Liver (tissue), 3 donors: ENCODE measurements around the gene NXPH4.
A peak's percentile ranks its signal among the peaks of the same experiment; 100 is the strongest.

Experiments used
- CTCF ChIP-seq: fragments of 150-350 bp; IDR thresholded peaks from 2 replicates; pipeline ENCODE4 v1.5.1; 2017; ENCODE audit warnings: improper control_type of control experiment, low read depth, low read length; ENCODE audit not compliant: missing input control
- FOXA1 ChIP-seq: IDR thresholded peaks from 2 replicates; pipeline ENCODE4 v1.6.1; 2016; ENCODE audit warnings: antibody characterized with exemption
- HNF4A ChIP-seq, 2 donors: conservative IDR thresholded peaks; 2 replicates each; pipeline ENCODE4 v1.6.1; 2016; ENCODE audit warnings: antibody characterized with exemption in 2 of 2, mild to moderate bottlenecking in 2 of 2
- MAX ChIP-seq: IDR thresholded peaks from 2 replicates; pipeline ENCODE4 v1.6.1; 2016; ENCODE audit warnings: antibody characterized with exemption
- REST ChIP-seq: IDR thresholded peaks from 2 replicates; pipeline ENCODE4 v1.6.1; 2016; ENCODE audit warnings: antibody characterized with exemption, mild to moderate bottlenecking
- SP1 ChIP-seq: IDR thresholded peaks from 2 replicates; pipeline ENCODE4 v1.6.1; 2018; ENCODE audit warnings: antibody characterized with exemption, mild to moderate bottlenecking
- TAF1 ChIP-seq: conservative IDR thresholded peaks from 2 replicates; pipeline ENCODE4 v1.6.1; 2016; ENCODE audit warnings: antibody characterized with exemption, mild to moderate bottlenecking
- donor health status: healthy.
- donor health status: healthy.

GRCh38 chr12:57230381-57231155, 14.0 kb downstream of the NXPH4 start:
- TF ChIP-seq FOXA1 (no peak), CTCF (no peak), HNF4A (conservative IDR thresholded peaks at IDR 0.05) (peak; percentile 62 to 76), REST (peak; percentile 76), TAF1 (peak; percentile 94), MAX (no peak), SP1 (peak; percentile 71)
